GM12891 (cell line): ENCODE data around the gene GLRX5.

Source experiments
- DNase-seq: peaks from one replicate; pipeline ENCODE4 v3.0.0; 2011; ENCODE audit warnings: low spot score; ENCODE audit not compliant: insufficient read length
- FAIRE-seq: peaks from 2 replicates; lab custom pipeline; 2011; peaks lifted over from hg19 to GRCh38; lab: Jason Lieb, UNC
- PAX5 ChIP-seq: IDR thresholded peaks from 2 replicates; pipeline ENCODE4 v1.6.1; 2011; ENCODE audit warnings: low read length, moderate library complexity, mild to moderate bottlenecking; ENCODE audit not compliant: insufficient read depth, severe bottlenecking
- POLR2A ChIP-seq: IDR thresholded peaks from 2 replicates; pipeline ENCODE4 v1.6.1; 2011; ENCODE audit warnings: low read depth, low read length, control low read depth
- POLR2AphosphoS5 ChIP-seq: IDR thresholded peaks from 2 replicates; pipeline ENCODE4 v1.6.1; 2011; ENCODE audit warnings: low read depth, low read length, control low read depth
- POU2F2 ChIP-seq: IDR thresholded peaks from 2 replicates; pipeline ENCODE4 v1.6.1; 2011; ENCODE audit warnings: low read depth, mild to moderate bottlenecking, control low read depth, low read length, moderate library complexity
- SPI1 ChIP-seq: IDR thresholded peaks from 2 replicates; pipeline ENCODE4 v1.6.1; 2011; ENCODE audit warnings: low read depth, low read length, control low read depth
- TAF1 ChIP-seq: IDR thresholded peaks from 2 replicates; pipeline ENCODE4 v1.6.1; 2011; ENCODE audit warnings: low read depth, low read length, control low read depth

The GLRX5 gene

GRCh38 chr14:95490727-95491451 lies 44.0 kb upstream of the GLRX5 start:
- no peak for TF ChIP-seq PAX5
- TF ChIP-seq POLR2A, result no peak
- no peak for TF ChIP-seq TAF1
- TF ChIP-seq POLR2AphosphoS5, result no peak
- TF ChIP-seq POU2F2, result no peak
- TF ChIP-seq SPI1, result no peak
- FAIRE-seq, result peak; percentile 23
- DNase-seq, result no peak

GRCh38 chr14:95491936-95492608 lies 42.8 kb upstream of the GLRX5 start:
- DNase-seq, result no peak
- no peak for FAIRE-seq
- TF ChIP-seq POLR2AphosphoS5 (no peak), TAF1 (no peak), PAX5 (no peak), POU2F2 (no peak), POLR2A (no peak), SPI1 (no peak)

- DNase-seq (no peak), FAIRE-seq (no peak)
- TF ChIP-seq PAX5, result no peak
- no peak for TF ChIP-seq SPI1
- no peak for TF ChIP-seq POLR2AphosphoS5
- TF ChIP-seq TAF1, result no peak
- no peak for TF ChIP-seq POLR2A
- no peak for TF ChIP-seq POU2F2
These were observed 41.3 kb upstream of the GLRX5 start for GRCh38 chr14:95493503-95493902.

- TF ChIP-seq SPI1, result no peak
- TF ChIP-seq POLR2AphosphoS5, result no peak
- TF ChIP-seq TAF1, result no peak
- no peak for TF ChIP-seq POLR2A
- no peak for TF ChIP-seq PAX5
- no peak for TF ChIP-seq POU2F2
- DNase-seq (no peak), FAIRE-seq (no peak)
These were observed 40.9 kb upstream of the GLRX5 start for GRCh38 chr14:95493976-95494375.

- peak; percentile 88 for FAIRE-seq
- no peak for DNase-seq
- TF ChIP-seq POU2F2, result no peak
- no peak for TF ChIP-seq PAX5
- no peak for TF ChIP-seq POLR2A
- no peak for TF ChIP-seq TAF1
- TF ChIP-seq POLR2AphosphoS5, result no peak
- no peak for TF ChIP-seq SPI1
These were observed 40.4 kb upstream of the GLRX5 start for GRCh38 chr14:95494456-95494855.

GRCh38 chr14:95495076-95495475 lies 39.8 kb upstream of the GLRX5 start:
- FAIRE-seq (no peak), DNase-seq (no peak)
- TF ChIP-seq POLR2AphosphoS5, result no peak
- no peak for TF ChIP-seq TAF1
- TF ChIP-seq PAX5, result no peak
- TF ChIP-seq POU2F2, result no peak
- TF ChIP-seq SPI1, result no peak
- no peak for TF ChIP-seq POLR2A

GRCh38 chr14:95495538-95496025 lies 39.3 kb upstream of the GLRX5 start:
- 0 out of 2 replicates have a peak, but pooled peaks have one; percentile 18 for TF ChIP-seq POLR2A
- 0 out of 2 replicates have a peak, but pooled peaks have one; percentile 22 for TF ChIP-seq TAF1
- peak; percentile 100 for TF ChIP-seq SPI1
- TF ChIP-seq PAX5, result no peak
- TF ChIP-seq POU2F2, result no peak
- no peak for TF ChIP-seq POLR2AphosphoS5
- FAIRE-seq (peak; percentile 100), DNase-seq (peak; percentile 60)

GRCh38 chr14:95496111-95496681 lies 38.7 kb upstream of the GLRX5 start:
- DNase-seq (no peak), FAIRE-seq (peak; percentile 13)
- TF ChIP-seq POLR2A, result no peak
- TF ChIP-seq PAX5, result no peak
- TF ChIP-seq POU2F2, result no peak

- TF ChIP-seq PAX5 (no peak), POLR2AphosphoS5 (no peak), POLR2A (no peak), SPI1 (peak; percentile 67), POU2F2 (no peak)
- DNase-seq (no peak), FAIRE-seq (peak; percentile 56)
These were observed 38.1 kb upstream of the GLRX5 start for GRCh38 chr14:95496690-95497259.

GRCh38 chr14:95497561-95498011 lies 37.3 kb upstream of the GLRX5 start:
- no peak for TF ChIP-seq POU2F2
- no peak for TF ChIP-seq PAX5
- no peak for TF ChIP-seq SPI1
- no peak for TF ChIP-seq TAF1
- TF ChIP-seq POLR2A, result no peak
- no peak for TF ChIP-seq POLR2AphosphoS5
- no peak for FAIRE-seq
- no peak for DNase-seq
